ENCODE data around the gene TICRR.

The TICRR gene

DNA sequence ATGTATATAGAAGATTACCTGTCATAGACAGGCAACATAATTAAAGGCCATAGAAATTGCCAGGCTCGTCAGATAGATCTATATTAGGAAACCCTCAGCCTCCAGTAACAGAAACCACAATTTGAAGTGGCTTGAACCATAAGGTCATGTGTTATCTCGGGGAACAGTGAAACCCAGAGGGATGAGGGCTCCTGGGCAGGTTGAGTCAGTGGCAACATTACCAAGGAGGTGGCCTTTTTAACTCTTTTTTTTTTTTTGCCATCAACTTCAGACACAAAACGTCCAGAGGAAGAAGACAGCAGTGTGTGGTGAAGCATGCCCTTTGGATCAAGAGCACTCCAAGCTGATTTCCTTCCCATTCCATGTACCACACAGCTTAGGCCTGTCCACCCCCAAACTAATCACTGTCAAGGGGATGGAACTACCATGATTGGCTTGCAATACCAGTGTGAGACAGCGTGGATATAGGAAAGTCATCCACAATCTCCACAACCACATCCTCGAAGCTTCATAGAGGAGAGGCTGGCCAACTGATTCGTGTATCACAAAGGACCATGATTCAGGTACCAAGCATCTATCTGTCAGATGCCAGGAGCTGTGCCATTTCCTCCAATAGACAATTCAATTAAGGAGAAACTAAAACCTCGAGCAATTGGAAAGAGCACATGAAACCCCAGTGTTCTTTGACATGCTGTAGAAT lies 81.0 kb downstream of the TICRR start:
- no peak for DNase-seq

DNA sequence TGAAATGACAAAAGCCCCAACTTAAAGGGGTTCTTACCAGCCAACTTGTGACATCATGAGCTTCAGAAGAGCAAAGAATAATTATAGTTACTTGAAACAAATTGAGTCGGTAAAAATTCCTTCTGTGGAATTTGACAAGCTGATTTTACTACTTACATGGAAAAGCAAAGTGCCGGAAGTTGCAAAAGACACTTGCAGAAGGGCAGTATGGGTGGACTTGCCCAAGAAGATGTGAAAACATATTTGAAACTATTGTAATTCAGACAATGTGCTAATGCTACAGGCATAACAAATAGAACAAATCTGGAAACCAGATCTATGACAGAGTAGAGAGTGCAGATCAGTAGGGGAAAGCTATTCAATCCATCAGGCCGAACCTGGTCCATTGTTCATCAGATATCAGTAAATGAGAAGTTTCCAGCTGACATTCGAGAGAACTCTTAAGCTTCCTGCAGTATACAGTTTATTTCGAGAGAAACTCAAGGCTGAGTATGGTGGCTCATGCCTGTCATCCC lies 82.5 kb downstream of the TICRR start:
- DNase-seq, result no peak

DNA sequence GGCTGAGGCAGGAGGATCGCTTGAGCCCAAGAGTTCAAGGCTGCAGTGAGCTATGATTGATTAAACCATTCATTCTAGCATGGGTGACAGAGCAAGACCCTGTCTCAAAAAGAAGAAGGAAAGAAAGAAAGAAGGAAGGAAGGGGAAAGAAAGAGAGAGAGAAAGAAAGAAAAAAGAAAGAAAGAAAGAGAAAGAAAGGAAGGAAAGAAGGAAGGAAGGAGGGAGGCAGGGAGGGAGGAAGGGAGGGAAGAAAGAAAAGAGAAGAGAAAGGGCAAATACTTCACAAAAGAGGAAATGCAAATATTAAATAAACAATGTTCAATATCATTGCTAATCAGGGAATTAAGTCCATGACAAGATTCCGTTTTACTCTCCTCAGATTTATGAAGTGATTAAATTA lies 84.0 kb downstream of the TICRR start:
- DNase-seq, result no peak

DNA sequence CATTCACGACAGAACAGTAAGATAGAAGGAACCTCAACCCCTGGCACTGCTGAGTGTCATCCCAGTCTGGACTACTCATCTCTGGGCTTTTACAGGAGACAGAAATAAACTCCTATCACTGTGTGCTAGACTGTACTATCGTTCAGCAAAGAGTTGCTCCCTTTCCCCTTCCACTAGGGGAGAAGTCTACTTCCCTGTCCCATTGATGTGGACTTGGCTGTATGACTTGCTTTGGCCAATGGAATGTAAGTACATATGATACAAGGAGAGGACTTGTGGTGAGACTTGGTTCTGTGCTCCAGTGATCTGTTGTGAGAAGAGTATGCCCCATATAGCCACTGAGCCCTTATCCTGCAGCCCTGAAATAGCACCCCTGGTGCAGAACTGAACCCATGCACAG lies 85.3 kb downstream of the TICRR start:
- no peak for DNase-seq

DNA sequence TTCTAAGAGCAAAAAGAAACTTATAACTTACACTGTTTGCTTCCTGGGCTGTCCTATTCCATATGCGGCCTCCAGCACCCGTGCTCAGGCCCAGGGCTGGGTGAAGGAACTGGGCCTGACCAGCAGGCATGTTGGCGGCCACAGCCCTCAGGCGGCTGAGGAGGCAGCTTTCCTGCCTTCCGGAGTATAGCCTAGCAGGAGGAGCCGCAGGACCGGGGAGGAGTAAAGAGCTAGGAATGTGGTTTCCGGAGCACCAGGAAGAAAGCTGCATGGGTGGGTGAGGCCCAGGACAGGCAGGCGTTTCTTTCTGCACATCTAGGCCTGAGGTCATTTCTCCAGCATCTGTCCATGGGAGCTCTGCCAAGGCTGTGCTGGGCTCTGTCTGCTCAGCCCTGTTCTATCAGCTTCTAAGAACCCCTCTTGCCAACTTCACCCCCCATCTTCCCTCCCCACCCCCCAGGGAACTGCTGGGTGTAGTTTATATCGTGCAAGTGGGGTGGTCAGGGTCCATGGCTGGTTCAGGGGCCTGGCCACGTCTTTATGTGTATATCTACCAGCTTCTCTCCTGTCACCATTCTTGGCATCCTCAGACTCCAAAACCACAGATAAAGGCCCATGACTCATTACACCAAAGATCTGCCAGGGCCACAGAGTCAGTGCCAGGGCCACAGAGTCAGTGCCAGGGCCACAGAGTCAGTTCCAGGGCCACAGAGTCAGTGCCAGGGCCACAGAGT lies 87.8 kb downstream of the TICRR start:
- no peak for DNase-seq

DNA sequence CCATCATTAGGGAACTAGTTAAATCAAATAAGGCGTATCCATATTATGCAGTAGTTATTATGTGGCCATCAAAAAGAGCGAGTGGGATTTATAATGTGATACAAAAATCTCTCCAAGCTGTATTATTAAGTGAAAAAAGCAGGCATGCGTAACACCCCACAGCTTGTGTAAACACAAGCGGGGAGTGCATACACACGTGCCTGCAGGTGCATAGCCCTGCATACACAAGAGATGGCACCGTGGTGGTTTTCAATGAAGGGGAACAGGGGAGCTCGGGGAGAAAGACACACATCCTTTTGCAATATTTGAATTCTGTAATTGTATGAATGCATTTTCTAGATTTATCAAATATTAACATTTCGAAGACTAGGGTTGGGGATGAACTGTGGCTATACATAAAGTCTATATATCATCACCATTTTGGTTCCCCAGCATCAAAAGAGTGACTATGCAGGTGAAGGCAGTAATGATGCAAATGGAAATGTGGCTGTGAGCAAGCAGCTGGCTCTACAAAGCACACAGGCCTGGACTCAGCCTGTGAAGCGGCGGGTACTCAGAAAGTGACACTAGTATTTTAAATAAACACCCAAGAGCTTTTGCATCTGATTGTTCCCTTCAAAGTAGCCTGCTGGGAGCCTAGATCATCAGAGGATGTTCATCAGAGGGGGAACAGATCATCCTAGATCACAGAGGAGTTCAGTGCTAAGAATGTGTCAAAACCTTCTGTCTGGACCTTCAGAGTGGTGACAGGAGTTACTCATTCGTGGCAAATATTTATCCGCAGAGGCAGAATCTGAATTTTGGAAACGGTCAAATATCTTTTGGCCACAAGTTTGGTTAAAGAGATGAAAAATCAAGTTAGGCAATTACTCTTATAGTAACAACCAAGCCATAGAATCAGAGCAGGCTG lies 89.4 kb downstream of the TICRR start:
- DNase-seq, result no peak

DNA sequence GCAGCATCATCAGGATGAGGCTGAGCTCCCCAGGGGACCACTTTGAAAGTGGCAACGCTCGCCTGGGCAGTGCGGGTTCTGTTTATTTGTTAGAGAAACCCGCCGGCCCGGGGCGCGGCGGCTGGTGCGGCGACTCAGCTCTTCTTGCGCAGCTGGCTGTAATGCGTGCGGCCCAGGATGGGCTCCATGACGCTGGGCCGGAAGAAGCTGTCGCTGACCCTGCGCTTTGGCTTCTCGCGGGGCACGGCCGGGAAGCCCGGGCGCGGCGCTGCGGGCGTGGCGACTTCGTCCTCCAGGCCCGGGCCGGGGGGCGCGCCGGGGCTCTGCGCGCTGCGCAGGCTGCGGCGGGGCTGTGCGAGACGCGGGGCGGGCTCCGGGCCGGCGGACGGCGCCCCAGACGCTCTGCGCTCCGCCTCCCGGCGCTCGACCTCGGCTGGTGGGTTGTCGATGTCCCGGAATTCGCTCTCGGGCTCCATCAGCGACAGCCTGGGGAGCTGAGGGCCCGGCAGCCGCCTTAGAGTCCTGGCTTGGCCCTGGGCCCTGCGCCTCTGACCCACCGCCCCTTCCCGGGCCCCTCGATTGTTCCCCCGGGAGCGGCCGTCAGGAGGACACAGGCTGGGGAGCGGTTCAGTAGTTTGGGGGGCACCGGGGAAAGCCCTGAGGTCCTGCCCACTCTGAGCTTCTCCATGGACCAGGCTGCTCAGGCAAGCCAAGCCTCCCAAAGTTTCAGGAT lies 90.3 kb downstream of the TICRR start:
- DNase-seq, result no peak

DNA sequence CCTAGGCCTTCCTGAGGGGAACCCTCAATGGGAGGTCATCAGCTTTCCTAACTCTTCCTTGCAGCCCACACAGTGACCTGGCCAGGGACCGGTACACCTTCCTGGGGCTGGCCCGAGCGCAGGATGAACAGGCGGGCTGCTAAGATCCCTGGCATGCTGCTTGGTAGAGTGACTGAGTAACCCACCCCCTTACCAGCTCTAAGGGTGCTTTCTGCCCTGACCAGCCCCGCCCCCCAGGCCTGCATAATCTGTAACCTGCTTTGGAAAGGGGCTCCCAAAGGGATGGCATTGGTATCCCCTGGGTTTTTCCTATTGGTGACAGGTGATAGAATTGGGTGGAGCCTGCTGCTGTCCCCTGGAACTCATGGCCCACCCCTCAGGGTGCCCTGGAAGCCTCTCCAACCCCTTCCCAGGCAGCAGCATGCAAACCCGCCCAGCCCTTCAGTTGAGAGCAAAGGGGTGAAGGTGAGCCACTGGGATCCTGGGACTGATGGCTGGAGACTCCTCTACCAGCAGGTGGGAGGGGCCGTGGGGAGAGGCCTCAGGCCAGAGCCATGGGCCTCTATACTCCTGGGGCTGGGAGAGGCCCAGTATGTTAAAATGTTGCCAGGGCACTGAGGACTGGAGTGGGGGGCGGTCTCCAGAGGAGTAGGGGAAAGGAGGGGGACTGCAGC lies 91.1 kb downstream of the TICRR start:
- no peak for DNase-seq

DNA sequence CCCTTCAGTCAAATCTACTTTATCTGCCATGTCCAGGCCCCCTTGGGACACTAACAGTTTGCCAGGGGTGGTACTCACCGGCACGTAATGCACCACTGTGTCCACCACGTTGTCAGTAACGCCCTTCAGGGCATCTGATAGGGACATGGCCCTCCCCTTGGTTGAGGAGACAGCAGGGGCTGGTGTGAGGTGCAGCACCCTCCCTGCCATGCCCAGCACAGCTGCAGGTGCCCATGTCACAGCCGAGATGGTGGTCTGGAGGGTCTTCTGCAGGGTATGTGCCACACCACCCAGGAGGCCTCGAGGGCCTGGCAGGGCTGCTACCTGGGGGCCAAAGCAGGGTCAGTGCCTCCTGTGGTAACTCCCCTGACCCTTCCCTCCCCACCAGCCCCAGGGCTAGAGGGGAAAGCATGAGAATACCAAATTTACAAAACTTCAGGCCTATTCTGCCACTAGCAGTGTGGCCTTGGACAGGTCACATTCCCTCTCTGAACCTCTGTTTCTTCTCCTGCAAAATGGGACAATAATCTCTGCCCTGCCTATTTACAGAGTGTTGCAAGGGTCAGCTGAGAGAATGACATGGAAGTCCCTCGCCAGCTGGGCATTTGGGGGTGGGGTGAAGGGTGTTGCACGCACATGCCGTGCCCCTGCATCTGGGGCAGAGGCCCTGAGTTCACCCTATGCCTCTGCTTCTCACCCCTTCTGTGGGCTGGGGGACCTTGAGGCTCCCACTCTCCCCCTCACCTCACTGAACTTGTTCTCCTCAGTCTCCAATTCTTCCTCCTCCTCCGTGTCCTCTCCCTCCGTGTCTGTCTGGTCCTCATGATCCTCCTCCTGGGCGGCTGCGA lies 91.8 kb downstream of the TICRR start:
- DNase-seq, result no peak

DNA sequence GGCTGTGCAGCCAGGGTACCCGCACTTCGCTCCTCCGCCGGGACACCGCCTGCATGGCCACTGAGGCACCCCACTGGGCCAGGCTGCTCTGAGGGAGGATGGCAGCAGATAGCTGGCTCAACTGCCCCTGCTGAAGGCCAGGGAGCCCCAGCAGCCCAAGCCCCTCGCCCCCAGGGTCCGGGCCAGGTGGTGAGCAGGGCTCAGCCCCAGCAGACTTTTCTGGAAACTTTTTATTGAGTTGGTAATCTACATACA lies 92.4 kb downstream of the TICRR start:
- no peak for DNase-seq

DNA sequence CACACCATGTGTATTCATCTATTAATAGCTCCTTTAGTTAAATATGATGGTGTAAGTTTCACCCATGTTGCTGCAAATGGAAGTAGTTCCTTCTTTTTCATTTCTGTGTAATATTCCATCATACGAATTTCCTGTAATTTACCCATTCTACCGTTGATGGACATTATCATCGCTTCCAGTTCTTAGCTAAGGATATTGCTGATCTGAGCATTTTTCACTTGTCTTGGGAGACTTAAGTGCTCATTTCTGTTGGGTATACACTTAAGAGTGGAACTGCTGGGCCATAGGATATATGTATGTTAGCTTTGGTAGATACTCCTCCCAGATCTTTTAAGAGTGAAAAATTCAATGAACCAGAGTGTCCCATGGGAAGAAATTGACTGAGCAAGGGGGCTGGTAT lies 92.9 kb downstream of the TICRR start:
- DNase-seq, result no peak

DNA sequence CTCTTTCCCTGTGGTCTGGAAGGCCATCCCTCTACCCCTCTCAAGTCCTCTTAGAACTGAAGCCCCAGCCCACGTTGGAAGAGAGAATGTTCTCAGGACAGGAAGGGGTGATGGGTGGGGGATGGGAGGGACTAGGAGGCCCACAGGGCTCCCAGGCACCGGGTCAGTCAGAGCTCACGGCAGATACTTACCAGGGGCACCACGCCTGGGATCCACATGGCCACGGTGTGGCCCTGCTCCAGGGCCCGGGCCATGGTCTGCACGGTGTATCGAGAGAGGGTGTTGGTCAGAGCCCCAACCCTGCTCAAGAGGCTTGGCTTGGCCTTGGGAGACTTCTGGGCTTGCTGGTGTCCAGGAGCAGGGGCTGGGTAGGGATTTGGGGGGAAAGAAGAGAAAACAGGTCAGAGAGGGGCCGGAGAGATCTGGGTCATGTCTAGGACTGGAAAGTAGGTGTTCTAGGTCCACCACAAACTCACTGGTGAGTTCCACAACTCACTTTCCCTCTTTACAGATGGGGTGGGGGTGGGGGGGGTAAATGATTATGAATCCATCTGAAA lies 94.1 kb downstream of the TICRR start:
- no peak for DNase-seq

DNA sequence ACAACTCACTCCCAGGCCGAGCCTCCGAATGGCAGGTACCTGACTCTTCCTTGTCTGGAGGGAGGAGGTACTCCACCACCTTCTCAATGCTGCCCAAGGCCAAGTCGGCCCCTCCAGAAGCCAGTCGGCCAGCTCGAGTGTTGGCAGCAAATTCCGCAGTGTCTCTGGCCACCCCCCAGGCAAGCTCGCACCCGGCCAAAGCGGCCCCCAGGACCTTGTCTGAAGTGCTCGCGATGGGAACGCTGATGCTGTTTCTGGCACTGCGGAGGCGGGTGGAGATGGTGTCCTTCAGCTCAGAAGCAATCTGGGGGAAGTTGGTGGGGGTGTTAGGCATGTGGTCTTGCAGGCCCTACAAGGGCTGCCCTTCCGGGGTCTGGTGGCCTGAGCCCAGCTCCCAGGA lies 94.7 kb downstream of the TICRR start:
- DNase-seq, result no peak

DNA sequence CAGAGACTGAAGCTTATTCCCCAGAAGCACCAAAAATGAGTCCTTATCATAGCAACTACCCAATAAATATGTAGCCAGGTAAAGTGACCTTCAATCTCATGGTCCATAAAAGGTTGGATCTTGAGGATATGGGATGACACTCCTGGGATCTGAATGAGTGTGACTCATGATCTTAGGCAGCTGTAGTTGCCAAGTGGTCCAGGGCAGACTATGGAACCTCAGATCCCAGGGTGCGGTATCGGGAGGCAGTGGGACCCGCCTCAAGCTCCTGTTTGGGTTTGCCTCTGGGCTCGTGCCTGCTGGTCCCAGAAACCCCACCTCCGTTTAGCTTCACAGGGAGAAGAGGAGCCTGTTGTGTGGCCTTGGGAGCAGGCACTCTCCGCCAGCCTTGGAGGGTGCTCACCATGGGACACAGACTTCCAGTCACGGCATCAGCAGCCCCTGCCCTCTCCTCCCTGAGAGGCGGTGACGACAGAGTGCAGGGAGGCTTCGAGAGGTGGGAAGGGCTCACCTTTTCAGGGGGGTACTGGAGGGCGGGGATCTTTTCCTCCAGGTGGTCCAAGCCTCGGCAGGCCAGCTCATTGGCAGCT lies 95.8 kb downstream of the TICRR start:
- no peak for DNase-seq

DNA sequence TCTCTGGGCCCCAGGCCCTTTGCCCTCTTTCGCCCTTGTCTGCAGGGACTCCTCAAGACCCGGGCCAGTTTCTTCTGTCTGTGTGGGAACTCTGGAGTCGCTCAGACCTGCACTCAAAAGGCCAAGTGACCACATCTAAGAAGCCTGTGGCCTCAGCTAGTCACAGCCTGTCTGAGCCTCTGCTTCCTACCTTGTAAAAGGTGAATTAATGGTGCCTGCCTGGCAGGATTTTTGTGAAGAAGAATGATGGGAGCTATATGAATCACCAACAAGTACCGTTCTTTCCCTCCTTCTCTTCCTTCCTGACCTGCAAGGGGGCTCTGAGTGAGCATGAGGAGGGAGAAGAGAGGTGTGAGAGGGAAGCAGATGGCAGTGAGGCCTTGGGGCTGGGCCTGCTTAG lies 96.4 kb downstream of the TICRR start:
- DNase-seq, result no peak

DNA sequence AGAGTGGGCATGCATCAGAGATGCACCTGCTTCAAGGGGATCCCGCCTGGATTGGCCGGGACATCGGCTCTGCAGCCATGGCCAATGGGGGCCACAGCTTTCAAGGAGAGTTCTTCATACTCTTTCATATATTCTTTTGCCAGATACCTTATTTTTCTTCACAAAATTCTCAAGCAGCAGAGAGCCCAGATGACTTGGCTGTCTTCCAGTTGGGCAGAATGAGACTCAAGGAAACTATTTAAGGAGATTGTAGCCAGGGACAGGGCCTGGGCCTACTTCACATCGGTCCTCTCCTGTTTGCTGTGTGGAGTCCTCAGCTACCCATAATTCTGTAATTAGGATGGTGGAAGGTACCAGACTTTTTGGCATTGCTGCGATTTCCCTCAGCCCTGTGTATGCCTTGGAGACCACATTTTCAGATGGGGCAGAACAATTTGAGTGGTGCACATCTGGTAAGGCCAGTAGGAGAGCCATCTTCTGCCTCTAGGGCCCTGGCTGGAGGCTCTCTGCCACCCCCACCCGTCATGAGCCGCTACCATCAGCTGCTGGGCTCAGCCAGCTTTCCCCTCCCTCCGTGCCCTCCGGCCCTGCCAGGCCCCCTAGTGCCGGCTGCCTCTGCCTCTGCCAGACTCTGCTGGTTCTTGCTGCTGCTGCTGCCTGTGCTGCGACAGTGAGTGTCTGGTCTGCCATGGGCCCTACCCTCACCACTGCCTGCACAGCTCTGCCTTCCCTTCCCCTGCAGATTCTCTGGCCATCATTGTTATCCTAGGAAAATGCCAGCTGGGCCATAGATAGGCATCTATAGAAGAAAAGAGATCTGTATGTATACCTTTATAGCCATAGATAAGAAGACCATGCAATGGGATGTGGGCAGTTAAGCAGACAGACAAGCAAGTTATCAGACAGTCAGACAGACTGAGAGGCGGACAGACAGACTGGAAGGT lies 97.2 kb downstream of the TICRR start:
- no peak for DNase-seq

DNA sequence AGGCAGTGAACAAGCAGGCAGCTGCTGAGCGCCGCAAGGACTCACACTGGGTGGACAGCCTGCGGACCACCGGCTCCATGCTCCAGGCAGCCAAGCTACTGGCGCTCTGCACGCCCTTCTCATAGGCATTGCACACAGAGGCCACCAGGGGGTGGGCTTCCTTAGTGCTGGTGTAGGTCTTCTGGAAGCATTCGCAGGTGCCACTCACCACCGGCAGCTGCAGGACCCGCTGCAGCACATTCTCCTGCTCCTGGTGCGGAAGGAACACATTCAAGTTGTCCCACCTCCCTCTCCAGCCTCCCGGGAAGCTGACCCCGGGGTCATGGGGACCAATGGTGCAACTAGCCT lies 97.9 kb downstream of the TICRR start:
- no peak for DNase-seq

DNA sequence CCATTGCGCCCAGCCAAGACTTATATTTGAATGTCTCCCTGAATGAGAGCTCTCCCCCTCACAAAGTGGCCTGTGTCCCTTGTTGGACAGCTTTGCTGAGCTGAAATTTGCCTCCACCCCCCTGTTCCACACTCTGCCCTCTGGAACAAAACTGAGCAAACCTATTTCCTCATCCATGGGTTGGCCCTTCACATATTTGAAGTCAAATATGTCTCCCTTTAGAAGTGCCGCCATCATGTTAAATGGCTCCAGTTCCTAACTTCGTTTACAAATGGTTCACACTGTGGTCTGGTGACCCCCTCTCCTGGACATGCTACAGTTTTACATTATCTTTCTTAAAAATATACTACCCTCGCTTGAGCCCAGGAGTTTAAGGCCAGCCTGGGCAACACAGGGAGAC lies 99.3 kb downstream of the TICRR start:
- DNase-seq, result no peak

DNA sequence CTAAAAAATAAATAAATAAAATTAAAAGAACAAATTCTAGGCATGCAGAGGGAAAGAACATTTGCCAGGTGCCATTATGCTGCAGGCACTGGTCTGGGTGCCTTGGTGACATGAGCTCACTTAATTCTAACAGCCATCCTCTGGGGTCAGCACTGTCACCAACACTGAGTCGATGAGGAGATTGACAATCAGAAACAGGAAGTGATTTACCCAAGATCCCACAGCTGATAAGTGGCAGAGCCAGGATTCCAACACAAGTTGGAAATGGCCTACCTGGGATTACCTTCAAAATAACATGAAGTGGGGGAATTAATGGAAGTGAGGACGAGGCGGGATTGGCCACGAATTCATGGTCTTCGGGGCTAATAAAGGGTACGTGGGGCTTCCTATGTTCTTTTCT lies 100.3 kb downstream of the TICRR start:
- no peak for DNase-seq

DNA sequence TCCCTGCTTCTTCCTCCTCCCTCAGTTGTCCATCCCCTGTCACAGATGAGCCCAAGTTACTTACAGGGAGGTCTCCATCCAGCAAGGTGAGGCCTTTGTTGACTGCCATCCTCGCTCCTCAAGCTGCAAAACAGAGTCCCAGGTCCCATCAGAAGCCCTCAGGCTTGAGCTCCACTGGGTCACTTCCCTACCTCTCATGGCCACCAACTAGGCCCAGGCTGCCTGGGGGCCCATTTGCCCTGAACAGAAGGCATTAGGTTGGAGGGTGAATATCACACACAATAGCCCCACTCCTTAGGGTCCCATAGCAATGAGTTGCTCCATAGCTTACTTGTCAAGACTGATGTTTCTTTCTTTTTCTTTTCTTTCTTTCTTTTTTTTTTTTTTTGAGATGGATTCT lies 102.1 kb downstream of the TICRR start:
- DNase-seq, result no peak

Measured in activated T-cell treated with anti-CD3 and anti-CD28 coated beads for 4 hours (primary cell).